ENCODE data around the gene SLC25A21.
"Not testable (repeated sequence)": the region's sequence is repeated elsewhere in the genome, so short reads cannot be mapped to it uniquely, and the experiment has no call there.

The SLC25A21 gene

DNA sequence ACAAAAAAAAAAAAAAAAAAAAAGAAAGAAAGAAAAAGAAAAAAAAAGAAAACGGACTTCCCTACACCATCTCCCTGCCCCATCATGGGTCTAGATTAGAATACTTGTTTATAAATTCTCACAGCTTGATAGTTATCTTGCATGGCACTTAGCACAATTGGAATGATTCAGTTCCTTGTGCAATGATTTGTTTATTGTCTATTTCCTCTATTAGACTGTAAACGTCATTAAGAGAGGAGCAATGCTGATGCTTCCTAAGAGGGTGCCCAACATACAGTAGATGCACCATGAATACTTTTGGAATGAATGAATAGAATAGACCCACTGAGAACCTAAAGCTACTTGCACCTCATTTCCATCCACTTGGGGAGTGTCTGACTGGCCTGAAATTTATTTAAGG is 469.9 kb downstream of the SLC25A21 start:
- Histone ChIP-seq H3K36me3 (replicated peaks; ENCODE audit: insufficient read depth, low read length) (no peaks in the 10 kb centered on the region), H3K4me2 (ENCODE audit: low read depth, low read length) (no peak overlapping the region), H3K9me2 (replicated peaks; ENCODE audit: insufficient read depth, low read length) (no peaks in the 10 kb centered on the region), H3K4me1 (ENCODE audit: low read length) (0 out of 2 replicates have a peak, but pooled peaks cover 4% of the 10 kb centered on the region), H3K27ac (ENCODE audit: low read length) (no peak overlapping the region), H3K9ac (ENCODE audit: low read length) (no peak overlapping the region), H3K9me3 (replicated peaks; ENCODE audit: insufficient read depth, low read length) (no peaks in the 10 kb centered on the region), H4K20me1 (ENCODE audit: insufficient read depth, low read length) (no peaks in the 10 kb centered on the region), H3F3A (ENCODE audit: insufficient read depth, low read length) (no peaks in the 10 kb centered on the region), H2AFZ (ENCODE audit: low read length) (no peak overlapping the region), H3K79me2 (ENCODE audit: low read length) (no peaks in the 10 kb centered on the region), H3K4me3 (ENCODE audit: low read length) (no peak overlapping the region), H3K27me3 (replicated peaks; ENCODE audit: insufficient read depth, low read length) (no peaks in the 10 kb centered on the region)
- no peak for DNase-seq
- TF ChIP-seq, protein P1, sequence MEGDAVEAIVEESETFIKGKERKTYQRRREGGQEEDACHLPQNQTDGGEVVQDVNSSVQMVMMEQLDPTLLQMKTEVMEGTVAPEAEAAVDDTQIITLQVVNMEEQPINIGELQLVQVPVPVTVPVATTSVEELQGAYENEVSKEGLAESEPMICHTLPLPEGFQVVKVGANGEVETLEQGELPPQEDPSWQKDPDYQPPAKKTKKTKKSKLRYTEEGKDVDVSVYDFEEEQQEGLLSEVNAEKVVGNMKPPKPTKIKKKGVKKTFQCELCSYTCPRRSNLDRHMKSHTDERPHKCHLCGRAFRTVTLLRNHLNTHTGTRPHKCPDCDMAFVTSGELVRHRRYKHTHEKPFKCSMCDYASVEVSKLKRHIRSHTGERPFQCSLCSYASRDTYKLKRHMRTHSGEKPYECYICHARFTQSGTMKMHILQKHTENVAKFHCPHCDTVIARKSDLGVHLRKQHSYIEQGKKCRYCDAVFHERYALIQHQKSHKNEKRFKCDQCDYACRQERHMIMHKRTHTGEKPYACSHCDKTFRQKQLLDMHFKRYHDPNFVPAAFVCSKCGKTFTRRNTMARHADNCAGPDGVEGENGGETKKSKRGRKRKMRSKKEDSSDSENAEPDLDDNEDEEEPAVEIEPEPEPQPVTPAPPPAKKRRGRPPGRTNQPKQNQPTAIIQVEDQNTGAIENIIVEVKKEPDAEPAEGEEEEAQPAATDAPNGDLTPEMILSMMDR (IDR thresholded peaks at IDR 0.05; ENCODE audit: low read length): no peak
- TF ChIP-seq EZH2 (optimal IDR thresholded peaks at IDR 0.05; ENCODE audit: low read depth, low read length) (no peak), EZH2phosphoT487 (IDR thresholded peaks at IDR 0.05; ENCODE audit: low read length) (no peak)

DNA sequence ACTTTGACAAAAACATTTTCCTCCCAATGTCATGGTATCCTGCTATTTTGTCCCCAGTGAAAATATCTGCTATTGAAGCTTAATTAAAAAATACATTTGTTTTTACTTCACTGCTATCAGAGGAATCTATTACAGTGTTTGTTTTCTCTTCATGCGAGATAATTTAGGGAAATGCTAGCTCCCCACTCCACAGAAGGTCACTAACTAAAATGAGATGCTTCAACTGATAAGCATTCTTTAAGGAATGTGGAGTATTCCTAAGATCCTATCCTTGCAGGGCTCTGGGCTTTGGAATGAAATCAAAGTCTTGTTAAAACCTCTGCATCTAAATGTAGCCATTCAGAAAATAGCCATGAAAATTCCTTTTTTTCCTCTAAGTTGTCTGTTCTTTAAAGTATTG is 471.3 kb downstream of the SLC25A21 start:
- H3K9me2 ChIP-seq (replicated peaks; ENCODE audit: insufficient read depth, low read length): no peaks in the 10 kb centered on the region
- no peaks in the 10 kb centered on the region for H4K20me1 ChIP-seq (ENCODE audit: insufficient read depth, low read length)
- H3K9ac ChIP-seq (ENCODE audit: low read length): no peak overlapping the region
- DNase-seq: no peak
- no peak for TF ChIP-seq EZH2 (optimal IDR thresholded peaks at IDR 0.05; ENCODE audit: low read depth, low read length)
- TF ChIP-seq EZH2phosphoT487 (IDR thresholded peaks at IDR 0.05; ENCODE audit: low read length): no peak
- TF ChIP-seq, protein P1 (IDR thresholded peaks at IDR 0.05; ENCODE audit: low read length): no peak
- H3K4me1 ChIP-seq (ENCODE audit: low read length): 0 out of 2 replicates have a peak, but pooled peaks cover 4% of the 10 kb centered on the region
- no peak overlapping the region for H3K4me3 ChIP-seq (ENCODE audit: low read length)
- H3K79me2 ChIP-seq (ENCODE audit: low read length): no peaks in the 10 kb centered on the region
- no peaks in the 10 kb centered on the region for H3K36me3 ChIP-seq (replicated peaks; ENCODE audit: insufficient read depth, low read length)
- no peak overlapping the region for H3K4me2 ChIP-seq (ENCODE audit: low read depth, low read length)
- no peaks in the 10 kb centered on the region for H3F3A ChIP-seq (ENCODE audit: insufficient read depth, low read length)
- H3K27me3 ChIP-seq (replicated peaks; ENCODE audit: insufficient read depth, low read length): no peaks in the 10 kb centered on the region
- no peaks in the 10 kb centered on the region for H3K9me3 ChIP-seq (replicated peaks; ENCODE audit: insufficient read depth, low read length)
- H2AFZ ChIP-seq (ENCODE audit: low read length): no peak overlapping the region
- H3K27ac ChIP-seq (ENCODE audit: low read length): no peak overlapping the region

DNA sequence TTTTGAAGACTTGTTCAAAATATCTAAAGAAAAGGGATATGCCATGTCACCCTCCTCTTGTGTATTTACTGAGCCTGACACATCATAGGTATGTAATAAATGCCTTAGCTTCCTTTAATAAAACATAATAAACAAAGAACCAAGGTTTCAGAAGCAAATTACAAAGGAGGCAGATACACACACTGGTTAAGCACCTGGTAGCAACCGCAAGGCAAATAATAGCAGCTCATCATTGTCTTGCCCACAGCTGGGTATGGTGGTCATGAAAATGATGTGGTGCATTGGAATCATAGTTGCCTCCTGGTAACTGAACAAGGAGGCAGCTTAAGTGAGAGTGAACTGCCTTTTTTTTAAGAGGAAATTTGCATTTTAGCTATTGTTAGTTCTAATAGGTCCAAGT is 471.8 kb downstream of the SLC25A21 start:
- Histone ChIP-seq H3K4me2 (ENCODE audit: low read depth, low read length) (no peak overlapping the region), H3K4me1 (ENCODE audit: low read length) (0 out of 2 replicates have a peak, but pooled peaks cover 4% of the 10 kb centered on the region), H3K9me3 (replicated peaks; ENCODE audit: insufficient read depth, low read length) (no peaks in the 10 kb centered on the region), H3K27ac (ENCODE audit: low read length) (no peak overlapping the region), H3K9ac (ENCODE audit: low read length) (no peak overlapping the region), H3K36me3 (replicated peaks; ENCODE audit: insufficient read depth, low read length) (no peaks in the 10 kb centered on the region), H2AFZ (ENCODE audit: low read length) (no peak overlapping the region), H4K20me1 (ENCODE audit: insufficient read depth, low read length) (no peaks in the 10 kb centered on the region), H3K79me2 (ENCODE audit: low read length) (no peaks in the 10 kb centered on the region), H3K27me3 (replicated peaks; ENCODE audit: insufficient read depth, low read length) (no peaks in the 10 kb centered on the region), H3K9me2 (replicated peaks; ENCODE audit: insufficient read depth, low read length) (no peaks in the 10 kb centered on the region), H3K4me3 (ENCODE audit: low read length) (no peak overlapping the region), H3F3A (ENCODE audit: insufficient read depth, low read length) (no peaks in the 10 kb centered on the region)
- peak; percentile 74 for DNase-seq
- TF ChIP-seq EZH2 (optimal IDR thresholded peaks at IDR 0.05; ENCODE audit: low read depth, low read length) (no peak), EZH2phosphoT487 (IDR thresholded peaks at IDR 0.05; ENCODE audit: low read length) (no peak)
- TF ChIP-seq, protein P1 (IDR thresholded peaks at IDR 0.05; ENCODE audit: low read length): no peak

DNA sequence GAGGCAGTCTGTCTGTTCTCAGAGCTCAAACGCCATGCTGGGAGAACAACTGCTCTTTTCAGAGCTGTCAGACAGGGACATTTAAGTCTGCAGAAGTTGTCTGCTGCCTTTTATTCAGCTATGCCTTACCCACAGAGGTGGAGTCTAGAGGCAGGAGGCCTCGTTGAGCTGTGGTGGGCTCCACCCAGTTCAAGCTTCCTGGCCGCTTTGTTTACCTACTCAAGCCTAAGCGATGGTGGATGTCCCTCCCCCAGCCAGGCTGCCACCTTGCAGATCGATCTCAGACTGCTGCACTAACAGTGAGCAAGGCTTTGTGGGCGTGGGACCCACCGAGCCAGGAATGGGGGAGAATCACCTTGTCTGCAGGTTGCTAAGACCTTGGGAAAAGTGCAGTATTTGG is 473.0 kb downstream of the SLC25A21 start:
- H3K36me3 ChIP-seq (replicated peaks; ENCODE audit: insufficient read depth, low read length); H3K9me3 ChIP-seq (replicated peaks; ENCODE audit: insufficient read depth, low read length); H4K20me1 ChIP-seq (ENCODE audit: insufficient read depth, low read length); DNase-seq; H3K9me2 ChIP-seq (replicated peaks; ENCODE audit: insufficient read depth, low read length); H3K27ac ChIP-seq (ENCODE audit: low read length); H3K4me3 ChIP-seq (ENCODE audit: low read length); H3K9ac ChIP-seq (ENCODE audit: low read length); H2AFZ ChIP-seq (ENCODE audit: low read length); H3K4me2 ChIP-seq (ENCODE audit: low read depth, low read length); H3F3A ChIP-seq (ENCODE audit: insufficient read depth, low read length); H3K4me1 ChIP-seq (ENCODE audit: low read length); H3K27me3 ChIP-seq (replicated peaks; ENCODE audit: insufficient read depth, low read length); H3K79me2 ChIP-seq (ENCODE audit: low read length): not testable (repeated sequence)

Data from MM.1S (cell line).